ENCODE data around the gene OGA.

The OGA gene

GRCh38 chr10:101841826-101842225 is 23.6 kb upstream of the OGA start:
- H3K4me3 ChIP-seq (ENCODE audit: low read depth, low read length) = no peak overlapping the region
- DNase-seq (ENCODE audit: low read depth) = no peak
- TF ChIP-seq CTCF (conservative IDR thresholded peaks at IDR 0.05; ENCODE audit: low read depth, low read length) = no peak

- H3K4me3 ChIP-seq (ENCODE audit: low read depth, low read length) = peak overlapping the region; percentile 56
- peak; percentile 98 for TF ChIP-seq CTCF (conservative IDR thresholded peaks at IDR 0.05; ENCODE audit: low read depth, low read length)
- peak; percentile 90 for DNase-seq (ENCODE audit: low read depth)
Observed at GRCh38 chr10:101840741-101841453, 22.7 kb upstream of the OGA start.

- H3K4me3 ChIP-seq (ENCODE audit: low read depth, low read length) = peak overlapping the region; percentile 56
- no peak for DNase-seq (ENCODE audit: low read depth)
- no peak for TF ChIP-seq CTCF (conservative IDR thresholded peaks at IDR 0.05; ENCODE audit: low read depth, low read length)
Observed at GRCh38 chr10:101840102-101840684, 21.9 kb upstream of the OGA start.

GRCh38 chr10:101839416-101840063 is 21.3 kb upstream of the OGA start:
- H3K4me3 ChIP-seq (ENCODE audit: low read depth, low read length) = peak overlapping the region; percentile 46
- TF ChIP-seq CTCF (conservative IDR thresholded peaks at IDR 0.05; ENCODE audit: low read depth, low read length) = no peak
- peak; percentile 36 for DNase-seq (ENCODE audit: low read depth)

GRCh38 chr10:101839002-101839401 is 20.8 kb upstream of the OGA start:
- no peak for TF ChIP-seq CTCF (conservative IDR thresholded peaks at IDR 0.05; ENCODE audit: low read depth, low read length)
- no peak for DNase-seq (ENCODE audit: low read depth)
- no peak overlapping the region for H3K4me3 ChIP-seq (ENCODE audit: low read depth, low read length)

- no peak overlapping the region for H3K4me3 ChIP-seq (ENCODE audit: low read depth, low read length)
- TF ChIP-seq CTCF (conservative IDR thresholded peaks at IDR 0.05; ENCODE audit: low read depth, low read length) = no peak
- no peak for DNase-seq (ENCODE audit: low read depth)
Observed at GRCh38 chr10:101838416-101838970, 20.2 kb upstream of the OGA start.

Measured in choroid plexus epithelial cell (primary cell).